ENCODE results near the gene SELENOW. TPM values are rescaled to one million over a fixed set of nuclear protein-coding genes. Genes with fewer than 3 reads are reported as not detected.
"Not testable (repeated sequence)": the region's sequence is repeated elsewhere in the genome, so short reads cannot be mapped to it uniquely, and the experiment has no call there.

SELENOW gene
- total RNA-seq, 1 donor = 154 TPM

- H3K4me3 ChIP-seq (ENCODE audit: low read depth, low read length) = no peak overlapping the region
- TF ChIP-seq CTCF (IDR thresholded peaks at IDR 0.05; ENCODE audit: insufficient read depth, low read length) = no peak
- DNase-seq (ENCODE audit: low read depth) = no peak
Observed at GRCh38 chr19:47762615-47763308, 15.7 kb upstream of the SELENOW start.

- DNase-seq (ENCODE audit: low read depth); H3K4me3 ChIP-seq (ENCODE audit: low read depth, low read length): not testable (repeated sequence)
Observed at GRCh38 chr19:47764705-47765104, 13.8 kb upstream of the SELENOW start.

GRCh38 chr19:47765523-47766358 lies 12.8 kb upstream of the SELENOW start:
- TF ChIP-seq CTCF (IDR thresholded peaks at IDR 0.05; ENCODE audit: insufficient read depth, low read length) = peak; percentile 80
- DNase-seq (ENCODE audit: low read depth) = peak; percentile 55
- H3K4me3 ChIP-seq (ENCODE audit: low read depth, low read length) = no peak overlapping the region

DNA sequence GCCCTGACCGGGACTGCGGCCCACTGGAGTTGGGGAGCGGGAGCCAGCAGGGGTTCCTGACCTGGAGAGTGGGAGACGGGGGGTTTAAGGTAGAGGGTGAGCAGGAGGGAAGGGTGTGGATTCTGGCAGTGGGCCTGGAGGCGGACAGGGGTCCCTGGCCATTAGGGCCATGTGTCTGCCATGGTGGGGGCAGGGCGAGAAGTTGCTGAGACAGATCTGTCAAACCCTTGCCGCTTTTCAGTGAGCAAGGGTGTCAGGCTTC lies 12.2 kb upstream of the SELENOW start:
- DNase-seq (ENCODE audit: low read depth) = no peak
- H3K4me3 ChIP-seq (ENCODE audit: low read depth, low read length) = no peak overlapping the region
- TF ChIP-seq CTCF (IDR thresholded peaks at IDR 0.05; ENCODE audit: insufficient read depth, low read length) = no peak

DNA sequence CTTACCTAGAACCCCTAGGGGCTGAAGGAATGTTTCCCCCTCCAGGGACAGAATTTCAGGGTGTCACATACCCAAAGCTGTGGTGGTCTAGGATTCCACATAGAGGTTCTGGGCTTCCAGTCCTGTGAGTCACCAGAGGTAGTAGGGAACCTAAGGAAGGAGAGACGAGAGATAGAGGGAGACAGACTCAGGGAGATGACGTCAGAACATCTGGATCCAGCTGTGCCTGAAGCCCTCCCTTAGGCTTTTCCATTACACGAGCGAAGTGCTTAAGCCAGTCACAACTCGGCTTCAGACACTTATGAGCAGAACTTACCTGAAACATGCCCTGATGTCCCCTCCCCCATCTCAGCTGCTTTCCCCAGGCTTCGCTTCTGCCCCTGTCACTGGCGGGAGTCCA lies 11.8 kb upstream of the SELENOW start:
- no peak for DNase-seq (ENCODE audit: low read depth)
- TF ChIP-seq CTCF (IDR thresholded peaks at IDR 0.05; ENCODE audit: insufficient read depth, low read length) = no peak
- H3K4me3 ChIP-seq (ENCODE audit: low read depth, low read length) = no peak overlapping the region

- DNase-seq (ENCODE audit: low read depth) = no peak
- TF ChIP-seq CTCF (IDR thresholded peaks at IDR 0.05; ENCODE audit: insufficient read depth, low read length) = no peak
Observed at GRCh38 chr19:47767349-47767748, 11.2 kb upstream of the SELENOW start.

GRCh38 chr19:47768604-47769003 lies 9.9 kb upstream of the SELENOW start:
- TF ChIP-seq CTCF (IDR thresholded peaks at IDR 0.05; ENCODE audit: insufficient read depth, low read length) = no peak
- H3K4me3 ChIP-seq (ENCODE audit: low read depth, low read length) = no peak overlapping the region
- DNase-seq (ENCODE audit: low read depth) = no peak

More at GRCh38 chr19:47767349-47767748, 11.2 kb upstream of the SELENOW start:
- H3K4me3 ChIP-seq (ENCODE audit: low read depth, low read length) = no peak overlapping the region

Data from fibroblast of the aortic adventitia (primary cell).